Measurements from ENCODE around the gene CLIC5.
A peak's percentile ranks its signal among the peaks of the same experiment; 100 is the strongest.

The CLIC5 gene

GRCh38 chr6:46015119-46015968, at the start of gene CLIC5:
TSS of gene CLIC5 (minus strand) at chr6:46015860. CDS start at chr6:46015542, 318 bp downstream.
- no peak for DNase-seq

- no peak for DNase-seq
These were observed 47.3 kb upstream of the CLIC5 start for GRCh38 chr6:46062991-46063390.

- no peak for DNase-seq
These were observed 46.7 kb upstream of the CLIC5 start for GRCh38 chr6:46062312-46062711.

- no peak for DNase-seq
These were observed 45.8 kb upstream of the CLIC5 start for GRCh38 chr6:46061497-46061896.

- DNase-seq, result no peak
These were observed 43.9 kb upstream of the CLIC5 start for GRCh38 chr6:46059608-46060007.

GRCh38 chr6:46058951-46059350, 43.3 kb upstream of the CLIC5 start:
- no peak for DNase-seq

- DNase-seq, result no peak
These were observed 42.1 kb upstream of the CLIC5 start for GRCh38 chr6:46057792-46058191.

GRCh38 chr6:46056906-46057529, 41.4 kb upstream of the CLIC5 start:
- DNase-seq, result no peak

GRCh38 chr6:46054516-46054915, 38.9 kb upstream of the CLIC5 start:
- DNase-seq, result no peak

- no peak for DNase-seq
These were observed 37.6 kb upstream of the CLIC5 start for GRCh38 chr6:46053039-46053933.

GRCh38 chr6:46052479-46052878, 36.8 kb upstream of the CLIC5 start:
- no peak for DNase-seq

GRCh38 chr6:46051962-46052361, 36.3 kb upstream of the CLIC5 start:
- no peak for DNase-seq

GRCh38 chr6:46050845-46051405, 35.3 kb upstream of the CLIC5 start:
- DNase-seq, result no peak

- no peak for DNase-seq
These were observed 33.1 kb upstream of the CLIC5 start for GRCh38 chr6:46048646-46049297.

- DNase-seq, result no peak
These were observed 31.0 kb upstream of the CLIC5 start for GRCh38 chr6:46046558-46047174.

- no peak for DNase-seq
These were observed 29.4 kb upstream of the CLIC5 start for GRCh38 chr6:46044881-46045617.

- DNase-seq, result peak; percentile 1
These were observed 26.8 kb upstream of the CLIC5 start for GRCh38 chr6:46042355-46042999.

GRCh38 chr6:46040288-46040687, 24.6 kb upstream of the CLIC5 start:
- DNase-seq, result no peak

- DNase-seq, result no peak
These were observed 24.0 kb upstream of the CLIC5 start for GRCh38 chr6:46039646-46040045.

GRCh38 chr6:46036911-46037310, 21.3 kb upstream of the CLIC5 start:
- no peak for DNase-seq

GRCh38 chr6:46035242-46035641, 19.6 kb upstream of the CLIC5 start:
- DNase-seq, result no peak
